Jurkat, Clone E6-1 (cell line): ENCODE data around the gene FAM151A.

Experiments
- DNase-seq: peaks from one replicate; pipeline ENCODE4 v3.0.0-alpha.2; 2011; ENCODE audit warnings: low read depth, low spot score
- H3K4me3 ChIP-seq: 2 replicates; pipeline ENCODE4 v1.5.1; 2011; ENCODE audit warnings: mild to moderate bottlenecking, low read length, control low read depth, moderate library complexity

The FAM151A gene

DNA sequence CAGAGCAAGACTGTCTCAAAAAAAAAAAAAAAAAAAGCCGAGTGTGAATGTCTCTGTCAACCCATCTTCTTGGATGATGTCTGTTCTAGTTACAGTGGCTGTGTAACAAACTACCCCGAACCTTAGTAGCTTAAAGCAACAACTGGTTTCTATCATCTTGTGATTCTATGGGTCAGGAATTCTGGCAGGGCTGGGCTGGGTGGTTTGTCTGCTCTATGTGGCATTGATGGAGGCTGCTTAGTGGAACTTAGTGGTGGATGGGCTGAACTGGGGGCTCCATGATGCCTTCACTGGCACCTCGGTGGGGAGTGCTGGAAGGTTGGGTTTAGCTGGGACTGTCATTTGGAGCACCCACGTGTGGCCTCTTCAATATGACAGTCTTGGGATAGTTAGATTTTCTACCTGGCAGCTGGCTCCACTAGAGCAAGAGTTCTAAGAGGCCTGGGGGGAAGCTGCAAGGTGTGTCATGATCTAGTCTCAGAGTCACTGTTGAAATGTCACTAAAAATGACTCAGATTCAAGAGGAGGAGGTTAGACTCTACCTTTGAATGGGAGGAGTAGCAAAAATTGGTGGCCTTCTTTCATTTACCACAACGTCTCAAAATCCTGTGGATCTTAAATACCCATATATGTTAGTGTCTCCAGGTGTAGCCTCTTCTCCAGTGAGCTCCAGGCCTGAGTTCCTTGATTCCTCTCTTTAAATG is 56.7 kb downstream of the FAM151A start:
- H3K4me3 ChIP-seq = no peak overlapping the region
- no peak for DNase-seq

DNA sequence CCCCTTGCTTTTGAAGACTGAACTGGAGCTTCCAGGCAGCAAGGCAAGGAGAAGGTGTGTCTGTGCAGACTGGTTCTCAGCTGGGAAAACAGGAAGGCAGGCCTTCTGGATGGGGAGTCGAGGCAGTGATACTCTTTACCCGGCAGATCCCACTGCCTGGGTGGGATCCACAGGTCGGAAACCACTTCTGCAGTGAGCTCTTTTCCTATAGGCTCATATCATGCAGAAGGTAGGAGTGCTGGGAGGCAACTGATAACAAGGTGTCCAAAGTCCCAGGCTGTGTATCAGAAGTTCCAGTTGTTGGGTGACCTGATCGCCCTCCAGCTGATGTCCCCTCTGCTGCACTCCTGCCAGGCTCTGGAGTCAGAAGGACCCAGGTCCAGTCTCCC is 58.2 kb downstream of the FAM151A start:
- H3K4me3 ChIP-seq = no peak overlapping the region
- DNase-seq = no peak

DNA sequence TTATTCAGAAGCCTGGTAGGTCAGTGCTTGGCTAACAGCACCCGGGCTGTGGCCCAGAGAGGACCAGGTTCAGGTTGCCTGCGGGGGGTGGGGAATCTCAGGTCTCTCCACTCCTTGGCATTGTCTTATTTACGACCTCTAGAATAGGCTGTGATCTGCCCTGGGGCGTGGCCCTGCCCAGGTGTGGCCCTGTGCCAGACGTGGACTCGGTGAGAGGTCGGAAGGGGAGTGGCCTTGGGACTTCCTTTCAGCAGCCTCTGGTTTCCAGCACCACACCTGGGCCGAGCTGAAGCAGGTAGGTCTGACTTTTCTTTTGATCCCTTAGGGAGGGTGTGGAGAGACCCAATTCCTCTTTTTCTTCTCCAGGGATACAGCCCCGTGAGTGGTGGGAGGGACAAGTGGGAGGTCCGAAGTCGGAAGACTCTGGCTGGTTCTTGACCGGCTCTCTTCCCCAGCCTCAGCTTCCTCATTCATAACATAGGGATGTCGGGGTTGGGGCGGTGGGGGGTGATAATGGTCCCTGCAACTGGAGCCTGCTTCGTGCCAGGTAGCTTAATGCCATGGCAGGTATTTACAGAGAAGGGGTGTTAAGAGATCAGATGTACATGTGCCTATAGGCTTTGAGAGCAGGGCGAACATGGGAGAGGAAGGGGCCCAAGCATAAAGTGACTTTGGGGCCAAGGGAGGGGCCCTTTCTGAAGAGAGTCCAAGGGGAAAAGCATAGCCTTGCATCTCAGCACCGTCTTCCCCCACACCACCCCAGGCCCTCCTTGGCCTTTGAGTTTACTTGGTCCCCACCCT is 58.8 kb downstream of the FAM151A start:
- DNase-seq = no peak
- H3K4me3 ChIP-seq = no peak overlapping the region

DNA sequence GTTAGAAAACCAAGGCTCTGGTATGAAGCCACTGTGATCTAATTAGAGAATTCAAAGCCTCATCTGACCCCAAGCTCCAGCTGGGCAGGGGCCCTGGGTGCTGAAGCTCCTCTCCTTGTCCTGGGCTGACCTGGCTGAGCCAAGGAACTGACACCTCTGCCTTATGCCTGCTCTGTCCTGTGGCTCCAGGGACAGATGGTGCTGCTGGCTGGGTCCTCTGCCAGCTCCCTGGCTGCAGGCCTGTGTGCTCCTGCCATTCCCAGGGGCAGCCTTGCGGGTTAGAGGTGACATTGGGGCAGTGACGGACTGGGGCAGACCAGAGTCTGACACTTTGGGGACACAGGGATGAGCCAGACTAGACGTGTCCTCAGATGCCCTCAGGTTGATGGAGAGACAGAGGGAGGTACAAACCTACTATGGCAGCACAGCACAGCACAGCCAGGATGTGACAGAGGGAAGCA is 63.5 kb downstream of the FAM151A start:
- H3K4me3 ChIP-seq = no peak overlapping the region
- DNase-seq = no peak
